Large intestine (tissue), 12 donors: ENCODE data around the gene OR5D13. TPM values are rescaled to one million over a fixed set of nuclear protein-coding genes. Genes with fewer than 3 reads are reported as not detected.

Source experiments
- DNase-seq, 2 donors: peaks; one replicate each; pipeline versions ENCODE4 v3.0.0 to v3.0.0-alpha.2; 2013
- H3K27ac ChIP-seq: one replicate; pipeline ENCODE4 v1.5.1; 2013; ENCODE audit warnings: low read length
- H3K27me3 ChIP-seq: 2 replicates; pipeline ENCODE4 v1.6.1; 2013; ENCODE audit warnings: low read length; ENCODE audit not compliant: control insufficient read depth, insufficient read depth
- H3K36me3 ChIP-seq: 2 replicates; pipeline ENCODE4 v1.6.1; 2013; ENCODE audit warnings: low read length; ENCODE audit not compliant: control insufficient read depth, insufficient read depth
- H3K4me1 ChIP-seq: one replicate; pipeline ENCODE4 v1.6.1; 2013; ENCODE audit warnings: low read length; ENCODE audit not compliant: control insufficient read depth, insufficient read depth
- H3K4me3 ChIP-seq: one replicate; pipeline ENCODE4 v1.5.1; 2013; ENCODE audit warnings: low read length
- H3K9me3 ChIP-seq: one replicate; pipeline ENCODE4 v1.6.1; 2013; ENCODE audit warnings: mild to moderate bottlenecking, low read depth, low read length, moderate library complexity; ENCODE audit not compliant: control insufficient read depth
- WGBS: methylation state at CpG from one replicate; pipeline ENCODE4 v1.1.5; 2013; ENCODE audit warnings: low lambda C conversion rate; ENCODE audit not compliant: insufficient coverage; 5-methylcytosine and 5-hydroxymethylcytosine counted together
- long read RNA-seq, 11 donors: transcript quantifications; one replicate each; lab custom pipeline, GENCODE V29; 2026
- polyA plus RNA-seq: library from polyadenylated mRNA; unstranded; fragments of 120-200 nt; gene quantifications from one replicate; pipeline ENCODE4 v1.2.1, GENCODE V29; 2013

The OR5D13 gene, protein sequence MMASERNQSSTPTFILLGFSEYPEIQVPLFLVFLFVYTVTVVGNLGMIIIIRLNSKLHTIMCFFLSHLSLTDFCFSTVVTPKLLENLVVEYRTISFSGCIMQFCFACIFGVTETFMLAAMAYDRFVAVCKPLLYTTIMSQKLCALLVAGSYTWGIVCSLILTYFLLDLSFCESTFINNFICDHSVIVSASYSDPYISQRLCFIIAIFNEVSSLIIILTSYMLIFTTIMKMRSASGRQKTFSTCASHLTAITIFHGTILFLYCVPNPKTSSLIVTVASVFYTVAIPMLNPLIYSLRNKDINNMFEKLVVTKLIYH
- polyA plus RNA-seq, result not detected
- long read RNA-seq, donor 1, result 0 reads
- long read RNA-seq, donor 2, result 0 reads
- long read RNA-seq, donor 3, result 0 reads
- long read RNA-seq, donor 4, result 0 reads
- long read RNA-seq, donor 5, result 0 reads
- long read RNA-seq, donor 6, result 0 reads
- long read RNA-seq, donor 7, result 0 reads
- long read RNA-seq, donor 8, result 0 reads
- long read RNA-seq, donor 9, result 0 reads
- long read RNA-seq, donor 10, result 0 reads
- long read RNA-seq, donor 11, result 0 reads

DNA sequence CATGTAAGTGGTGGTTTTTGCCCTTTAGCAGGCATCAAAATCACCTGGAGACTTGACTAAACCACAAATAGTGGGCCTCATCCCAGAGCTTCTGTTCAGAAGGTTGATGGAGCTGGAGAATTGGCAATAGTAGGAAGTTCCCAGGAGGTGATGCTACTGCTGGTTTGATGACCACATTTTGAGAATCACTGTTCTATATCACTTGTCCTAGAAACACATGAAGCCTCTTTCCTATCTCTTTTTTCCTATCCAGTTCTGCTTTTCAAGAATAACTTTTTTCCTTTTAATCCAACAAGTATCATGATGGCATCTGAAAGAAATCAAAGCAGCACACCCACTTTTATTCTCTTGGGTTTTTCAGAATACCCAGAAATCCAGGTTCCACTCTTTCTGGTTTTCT lies at the start of gene OR5D13:
OR5D13 (plus strand) TSS at position 301 of the 400 bp plus-strand sequence; CDS start at position 301, 0 bp downstream.
- no peak for DNase-seq
- Histone ChIP-seq H3K27ac (no peak within 1 kb of the TSS), H3K4me1 (no peaks in the 10 kb centered on the region), H3K4me3 (no peak within 1 kb of the TSS), H3K27me3 (no peaks in the 10 kb centered on the region), H3K36me3 (no peaks in the 10 kb centered on the region), H3K9me3 (peaks cover 3% of the 10 kb centered on the region)

GRCh38 chr11:55726715-55727324 lies 46.4 kb upstream of the OR5D13 start:
- no peaks in the 10 kb centered on the region for H3K36me3 ChIP-seq
- no peak for DNase-seq
- H3K4me1 ChIP-seq, result no peaks in the 10 kb centered on the region
- no peaks in the 10 kb centered on the region for H3K27me3 ChIP-seq
- H3K9me3 ChIP-seq, result no peaks in the 10 kb centered on the region
- WGBS, result no CpG with 5 or more reads among the region's 5 CpGs
- no peak overlapping the region for H3K4me3 ChIP-seq
- H3K27ac ChIP-seq, result no peak overlapping the region

- Histone ChIP-seq H3K36me3 (no peaks in the 10 kb centered on the region), H3K9me3 (no peaks in the 10 kb centered on the region), H3K4me1 (no peaks in the 10 kb centered on the region), H3K4me3 (no peak overlapping the region), H3K27me3 (no peaks in the 10 kb centered on the region), H3K27ac (no peak overlapping the region)
- DNase-seq, result no peak
- no CpG with 5 or more reads among the region's 3 CpGs for WGBS
Measured at GRCh38 chr11:55732936-55733335, 40.3 kb upstream of the OR5D13 start.

- H3K27ac ChIP-seq, result no peak overlapping the region
- no peaks in the 10 kb centered on the region for H3K27me3 ChIP-seq
- H3K4me1 ChIP-seq, result no peaks in the 10 kb centered on the region
- H3K4me3 ChIP-seq, result no peak overlapping the region
- WGBS, result 100% methylated on average over 1 of the region's 1 CpG
- peaks cover 3% of the 10 kb centered on the region for H3K9me3 ChIP-seq
- H3K36me3 ChIP-seq, result no peaks in the 10 kb centered on the region
- DNase-seq, result no peak
Measured at GRCh38 chr11:55791606-55792005, 18.4 kb downstream of the OR5D13 start.

GRCh38 chr11:55793321-55793720 lies 20.1 kb downstream of the OR5D13 start:
- Histone ChIP-seq H3K27me3 (no peaks in the 10 kb centered on the region), H3K9me3 (peaks cover 5% of the 10 kb centered on the region), H3K4me1 (no peaks in the 10 kb centered on the region), H3K27ac (no peak overlapping the region), H3K36me3 (no peaks in the 10 kb centered on the region), H3K4me3 (no peak overlapping the region)
- no peak for DNase-seq
- WGBS, result no CpG with 5 or more reads among the region's 2 CpGs

- no peaks in the 10 kb centered on the region for H3K36me3 ChIP-seq
- no peaks in the 10 kb centered on the region for H3K27me3 ChIP-seq
- peaks cover 5% of the 10 kb centered on the region for H3K9me3 ChIP-seq
- H3K27ac ChIP-seq, result no peak within 1 kb of the TSS
- H3K4me1 ChIP-seq, result no peaks in the 10 kb centered on the region
- no peak within 1 kb of the TSS for H3K4me3 ChIP-seq
- DNase-seq, result no peak
Measured at GRCh38 chr11:55795256-55795655, 22.0 kb downstream of the OR5D13 start, which contains the start of gene OR5D14. Gene OR5D14 (plus strand): TSS chr11:55795556. CDS start chr11:55795556, 0 bp downstream.

DNA sequence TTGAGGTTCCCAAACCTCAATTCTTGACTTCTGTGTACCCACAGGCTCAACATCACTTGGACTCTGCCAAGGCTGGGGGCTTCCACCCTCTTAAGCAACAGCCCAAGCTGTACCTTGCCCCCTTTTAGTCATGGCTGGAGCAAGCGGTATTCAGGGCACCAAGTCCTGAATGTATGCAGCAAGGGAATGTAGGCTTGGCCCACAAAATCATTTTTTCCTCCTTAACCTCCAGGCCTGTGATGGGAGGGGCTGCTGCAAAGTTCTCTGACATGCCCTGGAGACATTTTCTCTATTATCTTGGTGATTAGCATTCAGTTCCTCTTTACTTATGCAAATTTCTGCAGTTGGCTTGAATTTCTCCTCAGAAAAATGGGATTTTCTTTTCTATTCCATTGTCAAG lies 33.0 kb downstream of the OR5D13 start:
- no peak for DNase-seq
- Histone ChIP-seq H3K9me3 (no peaks in the 10 kb centered on the region), H3K4me1 (no peaks in the 10 kb centered on the region), H3K27me3 (no peaks in the 10 kb centered on the region), H3K27ac (no peak overlapping the region), H3K36me3 (no peaks in the 10 kb centered on the region), H3K4me3 (no peak overlapping the region)
- WGBS, result no CpG with 5 or more reads among the region's 1 CpG

- no peak within 1 kb of the TSS for H3K27ac ChIP-seq
- no peaks in the 10 kb centered on the region for H3K36me3 ChIP-seq
- no peak within 1 kb of the TSS for H3K4me3 ChIP-seq
- peaks cover 3% of the 10 kb centered on the region for H3K9me3 ChIP-seq
- H3K27me3 ChIP-seq, result no peaks in the 10 kb centered on the region
- 82% methylated on average over 1 of the region's 1 CpG for WGBS
- H3K4me1 ChIP-seq, result no peaks in the 10 kb centered on the region
- no peak for DNase-seq
Measured at GRCh38 chr11:55811067-55811466, 37.8 kb downstream of the OR5D13 start, which contains the start of gene OR5L1. Gene OR5L1 (plus strand): TSS chr11:55811367. CDS start chr11:55811467, 100 bp downstream.

DNA sequence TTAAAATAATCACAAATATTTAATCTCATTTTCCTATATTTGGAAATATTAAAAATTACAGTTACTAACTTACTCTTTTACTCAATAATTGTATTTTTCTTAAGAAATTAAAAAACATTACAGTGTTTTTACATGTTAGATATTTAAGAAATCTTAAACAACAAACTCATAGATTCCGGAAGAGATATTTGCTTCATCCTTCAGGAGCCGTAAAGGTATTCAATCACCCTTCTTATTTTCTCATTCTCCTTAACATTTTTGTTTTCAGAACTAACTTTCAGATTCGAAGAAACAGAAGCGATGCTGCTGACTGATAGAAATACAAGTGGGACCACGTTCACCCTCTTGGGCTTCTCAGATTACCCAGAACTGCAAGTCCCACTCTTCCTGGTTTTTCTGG lies 46.1 kb downstream of the OR5D13 start, which contains the start of gene OR5D18:
OR5D18 (plus strand) TSS at position 301 of the 400 bp plus-strand sequence; CDS start at position 301, 0 bp downstream.
- H3K27ac ChIP-seq, result no peak within 1 kb of the TSS
- no peak within 1 kb of the TSS for H3K4me3 ChIP-seq
- no peak for DNase-seq
- H3K9me3 ChIP-seq, result peaks cover 15% of the 10 kb centered on the region
- 93% methylated on average over 4 of the region's 5 CpGs for WGBS
- H3K36me3 ChIP-seq, result no peaks in the 10 kb centered on the region
- no peaks in the 10 kb centered on the region for H3K27me3 ChIP-seq
- H3K4me1 ChIP-seq, result no peaks in the 10 kb centered on the region
